ENCODE data around the gene CREB3L2.

CREB3L2 gene

GRCh38 chr7:138033241-138033640 is 31.4 kb upstream of the CREB3L2 start:
- in situ Hi-C loops (cut with HindIII; ENCODE audit: low sequenced_read_pairs) = no loop called here
- no peak overlapping the region for H3K4me3 ChIP-seq (ENCODE audit: low read depth, low read length)
- no peak for TF ChIP-seq CTCF (IDR thresholded peaks at IDR 0.05; ENCODE audit: low read depth, low read length)
- DNase-seq (ENCODE audit: low read depth, low spot score) = no peak

GRCh38 chr7:138032770-138033169 is 30.9 kb upstream of the CREB3L2 start:
- no peak for TF ChIP-seq CTCF (IDR thresholded peaks at IDR 0.05; ENCODE audit: low read depth, low read length)
- H3K4me3 ChIP-seq (ENCODE audit: low read depth, low read length) = no peak overlapping the region
- no peak for DNase-seq (ENCODE audit: low read depth, low spot score)
- in situ Hi-C loops (cut with HindIII; ENCODE audit: low sequenced_read_pairs) = no loop called here

- H3K4me3 ChIP-seq (ENCODE audit: low read depth, low read length) = no peak overlapping the region
- in situ Hi-C loops (cut with HindIII; ENCODE audit: low sequenced_read_pairs) = no loop called here
- no peak for DNase-seq (ENCODE audit: low read depth, low spot score)
- TF ChIP-seq CTCF (IDR thresholded peaks at IDR 0.05; ENCODE audit: low read depth, low read length) = no peak
These were observed 30.3 kb upstream of the CREB3L2 start for GRCh38 chr7:138032186-138032585.

GRCh38 chr7:138030679-138031351 is 28.9 kb upstream of the CREB3L2 start:
- H3K4me3 ChIP-seq (ENCODE audit: low read depth, low read length) = no peak overlapping the region
- no peak for TF ChIP-seq CTCF (IDR thresholded peaks at IDR 0.05; ENCODE audit: low read depth, low read length)
- in situ Hi-C loops (cut with HindIII; ENCODE audit: low sequenced_read_pairs) = no loop called here
- DNase-seq (ENCODE audit: low read depth, low spot score) = no peak

- in situ Hi-C loops (cut with HindIII; ENCODE audit: low sequenced_read_pairs) = no loop called here
- no peak for DNase-seq (ENCODE audit: low read depth, low spot score)
- no peak overlapping the region for H3K4me3 ChIP-seq (ENCODE audit: low read depth, low read length)
- TF ChIP-seq CTCF (IDR thresholded peaks at IDR 0.05; ENCODE audit: low read depth, low read length) = no peak
These were observed 28.1 kb upstream of the CREB3L2 start for GRCh38 chr7:138029941-138030340.

GRCh38 chr7:138029126-138029525 is 27.2 kb upstream of the CREB3L2 start:
- TF ChIP-seq CTCF (IDR thresholded peaks at IDR 0.05; ENCODE audit: low read depth, low read length) = no peak
- DNase-seq (ENCODE audit: low read depth, low spot score) = no peak
- in situ Hi-C loops (cut with HindIII; ENCODE audit: low sequenced_read_pairs) = no loop called here
- no peak overlapping the region for H3K4me3 ChIP-seq (ENCODE audit: low read depth, low read length)
